Measurements from ENCODE around the gene PGAM2. TPM values are rescaled to one million over a fixed set of nuclear protein-coding genes. Genes with fewer than 3 reads are reported as not detected.

PGAM2 gene
- total and polyA plus RNA-seq, 7 experiments from 2014 or later, result 0.73 to 3.1 (median 1.8) TPM; not detected in 2

GRCh38 chr7:44098092-44099068, 33.0 kb upstream of the PGAM2 start:
- peaks cover 0 to 9% (median 0%) of the 10 kb centered on the region in 5 donors for H3K27me3 Mint-ChIP-seq
- CTCF ChIA-PET, result no interaction called here

GRCh38 chr7:44097064-44097932, 31.9 kb upstream of the PGAM2 start:
- Mint-ChIP-seq H3K9me3 (no peaks in the 10 kb centered on the region), H3K4me3 (no peak overlapping the region), H3K27me3 (peaks cover 0 to 2% (median 0%) of the 10 kb centered on the region in 5 donors), H3K27ac (peak overlapping the region in 3 of 9 donors; percentile 46 to 59 (median 49)), H3K36me3 (no peaks in the 10 kb centered on the region), H3K4me1 (peaks cover 0 to 20% (median 2%) of the 10 kb centered on the region in 7 donors)
- no peak overlapping the region for H3K4me3 ChIP-seq (ENCODE audit: low read length)
- CTCF ChIA-PET, result no interaction called here
- intact Hi-C loops (cut with micrococcal nuclease), result no loop called here
- DNase-seq, result no peak
- no peaks in the 10 kb centered on the region for H3K4me1 ChIP-seq (ENCODE audit: control insufficient read depth in 2 of 2, insufficient read depth in 2 of 2, low read length in 2 of 2)
- no peaks in the 10 kb centered on the region for H3K9me3 ChIP-seq (ENCODE audit: control insufficient read depth in 2 of 3, low read length in 3 of 3)
- H3K27ac ChIP-seq (ENCODE audit: low read depth, low read length), result no peak overlapping the region
- H3K36me3 ChIP-seq (ENCODE audit: control insufficient read depth in 2 of 3, insufficient read depth in 3 of 3, low read length in 3 of 3), result no peaks in the 10 kb centered on the region
- no peaks in the 10 kb centered on the region for H3K27me3 ChIP-seq (ENCODE audit: control insufficient read depth in 2 of 2, insufficient read depth in 2 of 2, low read length in 2 of 2)
- peak; percentile 29 for ATAC-seq
- POLR2A ChIA-PET, result interaction anchor here (1.1 kb wide), 1 partner anchor 34 kb away, joined by 3 read pairs; no protein-coding TSS in a partner anchor

More at GRCh38 chr7:44098092-44099068, 33.0 kb upstream of the PGAM2 start:
- Histone ChIP-seq H3K27ac (ENCODE audit: low read depth, low read length) (no peak overlapping the region), H3K4me3 (ENCODE audit: low read length) (no peak overlapping the region), H3K36me3 (ENCODE audit: control insufficient read depth in 2 of 3, insufficient read depth in 3 of 3, low read length in 3 of 3) (no peaks in the 10 kb centered on the region), H3K4me1 (ENCODE audit: control insufficient read depth in 2 of 2, insufficient read depth in 2 of 2, low read length in 2 of 2) (no peaks in the 10 kb centered on the region), H3K27me3 (ENCODE audit: control insufficient read depth in 2 of 2, insufficient read depth in 2 of 2, low read length in 2 of 2) (no peaks in the 10 kb centered on the region), H3K9me3 (ENCODE audit: control insufficient read depth in 2 of 3, low read length in 3 of 3) (no peaks in the 10 kb centered on the region)
- no peaks in the 10 kb centered on the region for H3K9me3 Mint-ChIP-seq
- no peaks in the 10 kb centered on the region for H3K36me3 Mint-ChIP-seq
- intact Hi-C loops (cut with micrococcal nuclease), result no loop called here
- H3K4me1 Mint-ChIP-seq, result peaks cover 0 to 18% (median 7%) of the 10 kb centered on the region in 7 donors
- POLR2A ChIA-PET, result interaction anchor here (1.1 kb wide), 2 partner anchors 30 to 33 kb away, joined by 3 read pairs; no protein-coding TSS in a partner anchor
- ATAC-seq (no peak), DNase-seq (no peak)
- no peak overlapping the region for H3K4me3 Mint-ChIP-seq
- no peak overlapping the region for H3K27ac Mint-ChIP-seq

DNA sequence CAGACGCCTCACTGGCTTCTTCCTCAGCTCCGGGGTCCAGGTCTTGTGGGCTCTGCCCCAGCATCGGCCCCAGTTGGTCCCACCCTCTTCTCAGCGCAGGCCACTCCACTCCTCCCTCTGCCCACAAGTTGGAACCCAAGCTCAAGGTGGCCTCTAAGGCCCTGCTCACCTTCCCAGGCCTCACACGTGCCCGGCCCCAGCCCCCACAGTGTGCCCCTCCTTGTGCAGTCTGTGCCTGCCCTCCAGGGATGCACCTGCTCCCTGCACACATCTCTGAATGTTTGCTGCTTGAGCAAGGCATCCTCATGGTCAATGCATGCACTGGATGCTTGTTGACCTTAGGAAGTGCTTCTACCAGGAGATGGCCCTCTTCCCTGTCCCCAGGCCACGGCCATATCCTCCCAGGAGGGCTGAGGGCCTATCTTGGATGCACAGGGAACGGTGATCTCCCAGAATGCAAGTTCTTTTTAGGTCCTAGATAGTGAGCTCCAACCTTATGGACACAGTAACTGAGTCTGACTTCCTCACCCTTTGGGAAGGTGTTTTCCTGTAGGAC, 31.0 kb upstream of the PGAM2 start:
- CTCF ChIA-PET, result no interaction called here
- Mint-ChIP-seq H3K36me3 (no peaks in the 10 kb centered on the region), H3K4me3 (no peak overlapping the region), H3K4me1 (peaks cover 0 to 20% (median 0%) of the 10 kb centered on the region in 7 donors), H3K27me3 (no peaks in the 10 kb centered on the region), H3K27ac (no peak overlapping the region), H3K9me3 (no peaks in the 10 kb centered on the region)
- POLR2A ChIA-PET, result no interaction called here
- H3K4me3 ChIP-seq (ENCODE audit: low read length), result no peak overlapping the region
- no peaks in the 10 kb centered on the region for H3K4me1 ChIP-seq (ENCODE audit: control insufficient read depth in 2 of 2, insufficient read depth in 2 of 2, low read length in 2 of 2)
- H3K9me3 ChIP-seq (ENCODE audit: control insufficient read depth in 2 of 3, low read length in 3 of 3), result no peaks in the 10 kb centered on the region
- H3K36me3 ChIP-seq (ENCODE audit: control insufficient read depth in 2 of 3, insufficient read depth in 3 of 3, low read length in 3 of 3), result no peaks in the 10 kb centered on the region
- DNase-seq, result no peak
- intact Hi-C loops (cut with micrococcal nuclease), result no loop called here
- H3K27me3 ChIP-seq (ENCODE audit: control insufficient read depth in 2 of 2, insufficient read depth in 2 of 2, low read length in 2 of 2), result no peaks in the 10 kb centered on the region
- H3K27ac ChIP-seq (ENCODE audit: low read depth, low read length), result no peak overlapping the region
- ATAC-seq, result no peak

DNA sequence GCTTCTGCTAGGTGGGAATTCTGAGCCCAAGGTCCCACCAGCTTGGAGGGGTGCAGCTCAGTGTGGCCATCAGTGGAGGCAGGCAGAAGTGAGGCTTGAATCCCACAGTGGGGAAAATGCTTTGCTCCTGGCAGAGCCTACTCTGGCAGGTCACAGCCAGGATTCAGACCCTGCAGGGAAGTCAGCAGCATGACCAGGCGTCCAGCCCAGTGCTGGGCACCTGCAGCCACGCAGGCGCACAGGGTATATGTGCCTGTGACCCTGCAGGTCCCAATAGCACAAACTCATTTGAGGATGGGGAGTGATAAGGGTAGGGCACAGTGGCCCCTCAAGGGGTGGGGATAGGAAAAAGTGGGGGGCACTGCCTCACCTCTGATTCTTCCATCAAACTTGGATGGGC, 30.4 kb upstream of the PGAM2 start:
- no peak overlapping the region for H3K4me3 Mint-ChIP-seq
- intact Hi-C loops (cut with micrococcal nuclease), result no loop called here
- no peaks in the 10 kb centered on the region for H3K9me3 Mint-ChIP-seq
- DNase-seq (no peak), ATAC-seq (no peak)
- no peaks in the 10 kb centered on the region for H3K9me3 ChIP-seq (ENCODE audit: control insufficient read depth in 2 of 3, low read length in 3 of 3)
- H3K27ac ChIP-seq (ENCODE audit: low read depth, low read length), result no peak overlapping the region
- no peak overlapping the region for H3K4me3 ChIP-seq (ENCODE audit: low read length)
- H3K36me3 ChIP-seq (ENCODE audit: control insufficient read depth in 2 of 3, insufficient read depth in 3 of 3, low read length in 3 of 3), result no peaks in the 10 kb centered on the region
- no peaks in the 10 kb centered on the region for H3K27me3 ChIP-seq (ENCODE audit: control insufficient read depth in 2 of 2, insufficient read depth in 2 of 2, low read length in 2 of 2)
- H3K27ac Mint-ChIP-seq, result no peak overlapping the region
- CTCF ChIA-PET, result no interaction called here
- H3K36me3 Mint-ChIP-seq, result no peaks in the 10 kb centered on the region
- H3K4me1 Mint-ChIP-seq, result peaks cover 0 to 20% (median 0%) of the 10 kb centered on the region in 7 donors
- H3K27me3 Mint-ChIP-seq, result no peaks in the 10 kb centered on the region
- H3K4me1 ChIP-seq (ENCODE audit: control insufficient read depth in 2 of 2, insufficient read depth in 2 of 2, low read length in 2 of 2), result no peaks in the 10 kb centered on the region
- POLR2A ChIA-PET, result no interaction called here

GRCh38 chr7:44094883-44095592, 29.7 kb upstream of the PGAM2 start:
- ChIA-PET POLR2A (no interaction called here), CTCF (no interaction called here)
- intact Hi-C loops (cut with micrococcal nuclease), result no loop called here
- no peak overlapping the region for H3K27ac ChIP-seq (ENCODE audit: low read depth, low read length)
- Mint-ChIP-seq H3K4me3 (no peak overlapping the region), H3K9me3 (no peaks in the 10 kb centered on the region), H3K36me3 (no peaks in the 10 kb centered on the region), H3K27me3 (no peaks in the 10 kb centered on the region), H3K27ac (no peak overlapping the region), H3K4me1 (peaks cover 0 to 20% (median 0%) of the 10 kb centered on the region in 7 donors)
- H3K4me3 ChIP-seq (ENCODE audit: low read length), result no peak overlapping the region
- no peaks in the 10 kb centered on the region for H3K27me3 ChIP-seq (ENCODE audit: control insufficient read depth in 2 of 2, insufficient read depth in 2 of 2, low read length in 2 of 2)
- no peak for ATAC-seq
- no peaks in the 10 kb centered on the region for H3K9me3 ChIP-seq (ENCODE audit: control insufficient read depth in 2 of 3, low read length in 3 of 3)
- no peaks in the 10 kb centered on the region for H3K36me3 ChIP-seq (ENCODE audit: control insufficient read depth in 2 of 3, insufficient read depth in 3 of 3, low read length in 3 of 3)
- H3K4me1 ChIP-seq (ENCODE audit: control insufficient read depth in 2 of 2, insufficient read depth in 2 of 2, low read length in 2 of 2), result no peaks in the 10 kb centered on the region
- DNase-seq, result no peak

- Mint-ChIP-seq H3K27ac (no peak overlapping the region), H3K27me3 (no peaks in the 10 kb centered on the region), H3K4me1 (peaks cover 0 to 20% (median 0%) of the 10 kb centered on the region in 7 donors), H3K4me3 (no peak overlapping the region), H3K36me3 (no peaks in the 10 kb centered on the region), H3K9me3 (no peaks in the 10 kb centered on the region)
- Histone ChIP-seq H3K27me3 (ENCODE audit: control insufficient read depth in 2 of 2, insufficient read depth in 2 of 2, low read length in 2 of 2) (no peaks in the 10 kb centered on the region), H3K9me3 (ENCODE audit: control insufficient read depth in 2 of 3, low read length in 3 of 3) (no peaks in the 10 kb centered on the region), H3K36me3 (ENCODE audit: control insufficient read depth in 2 of 3, insufficient read depth in 3 of 3, low read length in 3 of 3) (no peaks in the 10 kb centered on the region), H3K4me1 (ENCODE audit: control insufficient read depth in 2 of 2, insufficient read depth in 2 of 2, low read length in 2 of 2) (no peaks in the 10 kb centered on the region), H3K4me3 (ENCODE audit: low read length) (no peak overlapping the region), H3K27ac (ENCODE audit: low read depth, low read length) (no peak overlapping the region)
- no peak for DNase-seq
- intact Hi-C loops (cut with micrococcal nuclease), result no loop called here
- POLR2A ChIA-PET, result no interaction called here
- CTCF ChIA-PET, result no interaction called here
- ATAC-seq, result no peak
Observed at GRCh38 chr7:44094365-44094764, 29.0 kb upstream of the PGAM2 start.
